Activated T-cell treated with anti-CD3 and anti-CD28 coated beads, Interleukin-2, amount 50 U/mL, for 72 hours (primary cell): ENCODE data around the gene ZNF581. TPM values are rescaled to one million over a fixed set of nuclear protein-coding genes. Genes with fewer than 3 reads are reported as not detected.

Source experiments
- ATAC-seq, 2 donors: fragments of 150-1000 bp; cut with Tn5 transposase; replicated peaks in 1 of 2; 2 replicates each; pipeline ENCODE4 v1.10.0; 2021; ENCODE audit warnings: moderate library complexity in 2 of 2, mild to moderate bottlenecking in 1 of 2
- DNase-seq, 2 donors: peaks; one replicate each; pipeline ENCODE4 v3.0.0; 2021 to 2022; ENCODE audit warnings: mixed read lengths in 1 of 2
- H3K27ac Mint-ChIP-seq: one replicate; pipeline ENCODE4 v1.8.0; 2022; ENCODE audit warnings: mild to moderate bottlenecking, moderate library complexity, mixed read lengths
- H3K27me3 Mint-ChIP-seq: one replicate; pipeline ENCODE4 v1.8.0; 2022; ENCODE audit warnings: low read depth, mixed read lengths
- H3K36me3 Mint-ChIP-seq, 2 donors: one replicate each; pipeline ENCODE4 v1.8.0; 2022; ENCODE audit warnings: mixed read lengths in 2 of 2, mild to moderate bottlenecking in 1 of 2; ENCODE audit not compliant: insufficient read depth in 2 of 2
- H3K4me1 Mint-ChIP-seq: one replicate; pipeline ENCODE4 v1.8.0; 2022; ENCODE audit warnings: low read depth, mixed read lengths
- H3K4me3 Mint-ChIP-seq, 2 donors: one replicate each; pipeline ENCODE4 v1.8.0; 2022; ENCODE audit warnings: mild to moderate bottlenecking in 2 of 2, mixed read lengths in 2 of 2, moderate library complexity in 2 of 2
- H3K9me3 Mint-ChIP-seq, 2 donors: one replicate each; pipeline ENCODE4 v1.8.0; 2022; ENCODE audit warnings: mixed read lengths in 2 of 2
- total RNA-seq, 2 donors: library from RNA; stranded (reverse); gene quantifications; one replicate each; pipeline ENCODE4 v1.2.3, GENCODE V29; 2022

The ZNF581 gene
- total RNA-seq, 2 donors from 2014 or later, result 43.1 to 50.7 TPM

GRCh38 chr19:55671054-55671378, 27.6 kb downstream of the ZNF581 start:
- Mint-ChIP-seq H3K4me3 (no peak overlapping the region), H3K36me3 (peaks cover 4 to 21% of the 10 kb centered on the region in 2 donors), H3K27ac (no peak overlapping the region), H3K27me3 (no peaks in the 10 kb centered on the region), H3K9me3 (no peaks in the 10 kb centered on the region), H3K4me1 (peaks cover 18% of the 10 kb centered on the region)
- ATAC-seq (no peak), DNase-seq (no peak)

- no peaks in the 10 kb centered on the region for H3K9me3 Mint-ChIP-seq
- peaks cover 5 to 21% of the 10 kb centered on the region in 2 donors for H3K36me3 Mint-ChIP-seq
- peaks cover 30% of the 10 kb centered on the region for H3K4me1 Mint-ChIP-seq
- H3K4me3 Mint-ChIP-seq, result no peak overlapping the region
- DNase-seq (no peak), ATAC-seq (no peak)
- peak overlapping the region; percentile 27 for H3K27ac Mint-ChIP-seq
- no peaks in the 10 kb centered on the region for H3K27me3 Mint-ChIP-seq
Observed at GRCh38 chr19:55672418-55672817, 29.0 kb downstream of the ZNF581 start.

DNA sequence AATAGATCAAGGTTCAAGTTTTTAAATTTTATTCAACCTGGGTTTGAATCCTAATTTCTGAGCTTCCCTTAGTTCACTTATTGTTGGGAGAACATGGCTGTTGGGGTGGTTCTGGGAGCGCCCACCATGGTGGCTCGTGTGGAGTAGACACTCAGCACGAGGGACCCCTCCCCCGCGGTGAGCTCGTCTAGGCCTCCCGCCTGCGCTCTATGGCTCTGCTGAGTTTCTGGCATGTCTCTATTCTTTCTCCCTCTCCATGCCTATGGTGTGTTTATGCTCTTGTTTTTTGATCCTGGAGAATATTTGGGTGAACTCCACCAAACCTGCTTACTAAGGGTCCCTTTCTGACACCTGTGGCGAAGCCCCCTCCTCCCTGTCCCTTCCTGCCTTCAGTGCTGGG, 30.0 kb downstream of the ZNF581 start:
- H3K36me3 Mint-ChIP-seq, result peaks cover 8 to 17% of the 10 kb centered on the region in 2 donors
- H3K27ac Mint-ChIP-seq, result peak overlapping the region; percentile 82
- no peak for ATAC-seq
- DNase-seq, result no peak
- no peaks in the 10 kb centered on the region for H3K27me3 Mint-ChIP-seq
- peak overlapping the region in 1 of 2 donors; percentile 14 for H3K4me3 Mint-ChIP-seq
- H3K9me3 Mint-ChIP-seq, result no peaks in the 10 kb centered on the region
- H3K4me1 Mint-ChIP-seq, result peaks cover 40% of the 10 kb centered on the region

DNA sequence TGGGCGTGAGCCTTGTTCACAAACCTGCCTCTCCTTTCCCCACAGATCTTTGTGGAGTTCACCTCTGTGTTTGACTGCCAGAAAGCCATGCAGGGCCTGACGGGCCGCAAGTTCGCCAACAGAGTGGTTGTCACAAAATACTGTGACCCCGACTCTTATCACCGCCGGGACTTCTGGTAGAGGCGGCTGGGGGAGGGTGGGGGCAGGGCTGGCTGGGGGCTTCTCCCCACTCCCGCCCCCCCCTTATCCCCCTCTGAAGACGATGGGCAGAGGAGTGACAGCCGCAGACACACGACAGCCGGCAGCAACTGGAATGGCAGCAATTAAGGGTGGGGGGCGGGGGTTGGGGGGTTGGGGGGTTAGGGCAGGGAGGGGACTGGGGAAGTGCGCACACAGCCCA, 30.4 kb downstream of the ZNF581 start:
- peak overlapping the region in 1 of 2 donors; percentile 14 for H3K4me3 Mint-ChIP-seq
- no peaks in the 10 kb centered on the region for H3K9me3 Mint-ChIP-seq
- peak overlapping the region; percentile 82 for H3K27ac Mint-ChIP-seq
- peaks cover 8 to 19% of the 10 kb centered on the region in 2 donors for H3K36me3 Mint-ChIP-seq
- no peaks in the 10 kb centered on the region for H3K27me3 Mint-ChIP-seq
- no peak for ATAC-seq
- no peak for DNase-seq
- H3K4me1 Mint-ChIP-seq, result peaks cover 44% of the 10 kb centered on the region

DNA sequence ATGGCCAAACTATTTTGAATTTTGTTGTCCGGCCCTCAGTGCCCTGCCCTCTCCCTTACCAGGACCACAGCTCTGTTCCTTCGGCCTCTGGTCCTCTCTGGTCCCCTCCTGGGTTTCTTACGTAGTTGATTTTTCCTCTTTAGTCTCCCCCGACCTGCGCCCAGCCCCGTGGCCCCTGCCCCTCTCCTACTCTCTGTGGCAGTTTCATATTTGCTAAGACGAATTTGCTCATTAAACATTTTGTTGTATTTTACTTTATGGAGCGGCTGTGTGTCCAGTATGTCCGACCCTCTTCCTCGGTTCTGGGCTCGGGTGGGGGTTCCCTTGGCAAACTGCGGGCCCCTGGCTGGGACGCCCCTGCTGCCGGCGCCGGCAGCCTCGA, 31.0 kb downstream of the ZNF581 start:
- Mint-ChIP-seq H3K4me1 (peaks cover 50% of the 10 kb centered on the region), H3K36me3 (peaks cover 8 to 21% of the 10 kb centered on the region in 2 donors), H3K27me3 (no peaks in the 10 kb centered on the region)

DNA sequence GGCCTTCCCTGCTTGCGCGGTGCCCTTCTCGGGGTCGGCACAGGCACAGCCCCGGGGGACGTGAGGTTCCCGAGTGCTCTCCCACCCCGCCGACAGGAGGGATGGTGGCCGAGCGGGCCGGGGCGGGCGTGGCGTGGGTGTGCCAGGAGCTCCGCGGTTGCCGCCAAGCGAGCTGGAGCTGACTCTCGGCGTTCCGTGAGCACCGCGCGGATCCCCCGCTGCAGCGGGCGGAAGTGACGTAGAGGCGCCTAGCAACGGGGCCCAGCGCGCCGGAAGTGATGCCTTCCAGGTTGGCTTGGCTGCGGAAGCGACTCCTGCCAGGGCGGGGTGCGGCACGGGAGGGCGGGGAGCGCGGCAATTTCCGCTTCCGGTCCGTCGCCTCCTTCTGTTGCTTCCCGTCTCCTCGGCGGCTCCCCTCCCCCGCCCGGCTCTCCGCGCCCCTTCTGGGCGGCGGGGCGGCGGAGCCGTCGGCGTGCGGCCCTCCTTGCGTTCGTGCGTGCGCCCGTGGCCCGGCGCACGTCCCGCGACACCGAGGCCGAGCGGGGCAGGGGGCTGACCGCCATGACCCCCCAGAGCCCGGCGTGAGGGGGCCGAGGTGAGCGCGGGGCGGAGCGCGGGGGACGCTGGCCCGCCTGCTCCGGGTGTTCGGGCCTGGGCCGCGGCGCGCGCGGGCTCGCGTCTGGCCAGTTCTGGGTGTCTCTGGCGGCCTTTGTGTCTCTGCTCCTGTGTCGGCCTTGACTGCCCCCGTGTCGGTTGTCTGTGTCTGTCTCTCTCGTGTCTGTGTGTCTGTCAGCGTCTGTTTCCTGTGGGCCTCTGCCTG, 31.6 kb downstream of the ZNF581 start, which contains the start of gene EPN1:
Gene EPN1 (plus strand): TSS at position 386 of the 820 bp plus-strand sequence. CDS start 3,402 bp downstream, outside the sequence.
- peak within 1 kb of the TSS; percentile 93 to 94 for H3K4me3 Mint-ChIP-seq
- peak; percentile 98 for DNase-seq
- no peaks in the 10 kb centered on the region for H3K9me3 Mint-ChIP-seq
- ATAC-seq, result peak; percentile 93 to 96
- peaks cover 56% of the 10 kb centered on the region for H3K4me1 Mint-ChIP-seq
- peaks cover 8 to 25% of the 10 kb centered on the region in 2 donors for H3K36me3 Mint-ChIP-seq
- H3K27me3 Mint-ChIP-seq, result no peaks in the 10 kb centered on the region
- H3K27ac Mint-ChIP-seq, result peak within 1 kb of the TSS; percentile 96

More for the DNA sequence above, 31.0 kb downstream of the ZNF581 start:
- H3K9me3 Mint-ChIP-seq, result no peaks in the 10 kb centered on the region
- peak overlapping the region; percentile 65 to 93 for H3K4me3 Mint-ChIP-seq
- ATAC-seq, result no peak
- DNase-seq, result no peak
- peak overlapping the region; percentile 39 for H3K27ac Mint-ChIP-seq

- DNase-seq (no peak), ATAC-seq (no peak)
- Mint-ChIP-seq H3K27me3 (no peaks in the 10 kb centered on the region), H3K36me3 (peaks cover 8 to 25% of the 10 kb centered on the region in 2 donors), H3K4me3 (peak overlapping the region; percentile 93 to 94), H3K4me1 (peaks cover 57% of the 10 kb centered on the region), H3K27ac (peak overlapping the region; percentile 96), H3K9me3 (no peaks in the 10 kb centered on the region)
Observed at GRCh38 chr19:55675661-55676354, 32.4 kb downstream of the ZNF581 start.

DNA sequence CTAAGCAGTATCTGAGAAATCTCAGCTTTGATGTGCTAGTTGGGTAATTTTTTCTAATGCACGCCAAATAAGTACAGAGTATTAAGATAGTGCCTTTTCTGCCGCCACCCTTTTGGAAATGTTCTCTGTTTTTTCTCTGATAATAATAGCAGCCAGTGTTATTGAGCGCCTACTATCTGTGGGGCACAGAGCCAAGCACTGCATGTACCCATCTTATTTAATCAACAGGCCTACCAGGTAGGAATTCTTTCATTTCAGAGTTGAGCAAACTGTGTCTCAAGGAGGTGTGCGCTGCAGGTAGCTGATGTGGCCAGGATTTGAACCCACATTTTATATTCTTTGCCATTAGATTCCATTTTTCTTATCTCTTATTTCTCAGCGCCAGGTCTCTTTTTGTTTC, 32.9 kb downstream of the ZNF581 start:
- H3K4me1 Mint-ChIP-seq, result peaks cover 56% of the 10 kb centered on the region

DNA sequence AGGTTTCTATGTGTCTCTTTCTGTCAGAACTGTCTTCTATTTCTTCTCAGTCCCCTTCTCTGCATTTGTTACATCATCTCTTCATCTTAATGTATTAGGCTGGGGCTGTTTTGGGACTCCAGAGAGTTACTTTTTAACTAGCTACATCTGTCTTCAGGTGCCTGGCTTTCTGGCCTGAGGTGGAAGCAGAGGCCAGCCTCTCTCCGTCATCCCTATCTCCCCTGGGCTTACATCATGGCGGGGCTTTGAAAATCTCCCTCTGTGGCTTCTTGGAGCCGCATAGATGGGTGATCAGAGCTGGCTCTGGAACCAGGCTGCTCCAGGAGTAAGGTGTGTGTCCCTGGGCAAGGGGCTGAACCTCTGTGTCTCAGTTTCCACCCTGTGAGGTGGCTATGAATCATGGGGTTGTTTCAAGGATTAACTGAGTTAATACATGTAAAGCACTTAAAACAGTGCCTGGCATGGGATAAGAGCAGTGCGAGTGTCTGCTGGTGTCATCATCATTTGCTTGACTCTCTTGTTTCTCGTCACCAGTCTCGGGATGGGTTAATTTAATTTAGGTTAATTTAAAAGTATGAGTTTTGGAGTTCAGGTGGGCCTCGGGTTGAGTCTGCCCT, 33.5 kb downstream of the ZNF581 start:
- peaks cover 8 to 25% of the 10 kb centered on the region in 2 donors for H3K36me3 Mint-ChIP-seq
- H3K9me3 Mint-ChIP-seq, result no peaks in the 10 kb centered on the region
- peak overlapping the region; percentile 38 for H3K27ac Mint-ChIP-seq
- no peak for ATAC-seq
- H3K27me3 Mint-ChIP-seq, result no peaks in the 10 kb centered on the region
- peak overlapping the region; percentile 93 to 94 for H3K4me3 Mint-ChIP-seq
- peaks cover 56% of the 10 kb centered on the region for H3K4me1 Mint-ChIP-seq
- no peak for DNase-seq

More for the DNA sequence above, 32.9 kb downstream of the ZNF581 start:
- DNase-seq (no peak), ATAC-seq (no peak)
- Mint-ChIP-seq H3K4me3 (peak overlapping the region; percentile 93 to 94), H3K36me3 (peaks cover 8 to 26% of the 10 kb centered on the region in 2 donors), H3K9me3 (no peaks in the 10 kb centered on the region), H3K27me3 (no peaks in the 10 kb centered on the region), H3K27ac (peak overlapping the region; percentile 38)

DNA sequence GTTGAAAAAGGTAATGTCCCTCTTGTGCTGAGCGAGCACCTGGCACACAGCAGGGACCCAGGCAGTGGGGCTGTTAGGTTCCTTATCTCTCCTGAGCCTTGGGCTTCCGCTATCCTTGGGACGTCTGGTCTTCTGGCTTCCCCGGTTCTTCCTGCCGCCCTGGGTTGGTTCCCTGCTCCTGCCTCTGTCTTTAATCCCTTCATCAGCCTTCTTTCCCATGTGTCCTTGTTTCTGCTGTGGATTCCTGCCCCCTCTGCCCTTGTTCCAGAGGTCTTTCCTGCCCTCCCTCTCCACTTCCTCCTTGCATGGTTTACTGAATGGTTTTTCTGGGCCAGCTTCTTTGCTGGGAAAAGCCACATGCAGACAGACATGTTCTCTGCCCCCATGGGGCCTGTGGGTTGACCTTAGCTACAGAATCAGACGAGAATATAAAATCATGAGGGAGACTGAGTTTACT, 34.2 kb downstream of the ZNF581 start:
- Mint-ChIP-seq H3K9me3 (no peaks in the 10 kb centered on the region), H3K36me3 (peaks cover 8 to 19% of the 10 kb centered on the region in 2 donors), H3K4me1 (peaks cover 56% of the 10 kb centered on the region), H3K27ac (peak overlapping the region; percentile 45), H3K27me3 (no peaks in the 10 kb centered on the region), H3K4me3 (peak overlapping the region; percentile 93 to 94)
- DNase-seq (no peak), ATAC-seq (no peak)

DNA sequence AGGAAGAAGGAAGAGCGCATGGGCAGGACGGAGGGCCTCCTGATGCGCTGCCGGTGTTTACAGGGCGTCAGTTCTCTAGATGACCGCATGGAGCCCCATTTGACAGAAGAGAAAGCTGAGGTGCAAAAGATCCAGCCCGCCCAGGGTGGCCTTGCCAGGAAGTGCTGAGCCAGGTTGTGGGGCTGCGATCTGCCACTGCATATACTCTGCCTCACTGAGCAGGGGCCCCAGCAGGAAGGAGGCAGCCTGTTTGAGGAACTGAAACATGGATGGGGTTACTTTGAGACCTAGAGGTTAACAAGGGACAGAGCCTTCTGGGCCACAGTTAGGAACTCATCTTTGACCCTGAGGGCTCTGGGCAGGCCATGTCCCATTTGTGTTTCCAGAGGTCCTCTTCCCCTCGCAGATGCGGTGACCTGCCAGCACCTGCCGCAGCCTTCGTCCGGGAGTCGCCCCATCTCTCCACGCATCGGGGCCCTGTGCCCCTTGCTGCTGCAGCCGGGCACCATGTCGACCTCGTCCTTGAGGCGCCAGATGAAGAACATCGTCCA, 34.7 kb downstream of the ZNF581 start:
- Mint-ChIP-seq H3K4me3 (no peak overlapping the region), H3K36me3 (peaks cover 8 to 19% of the 10 kb centered on the region in 2 donors)

DNA sequence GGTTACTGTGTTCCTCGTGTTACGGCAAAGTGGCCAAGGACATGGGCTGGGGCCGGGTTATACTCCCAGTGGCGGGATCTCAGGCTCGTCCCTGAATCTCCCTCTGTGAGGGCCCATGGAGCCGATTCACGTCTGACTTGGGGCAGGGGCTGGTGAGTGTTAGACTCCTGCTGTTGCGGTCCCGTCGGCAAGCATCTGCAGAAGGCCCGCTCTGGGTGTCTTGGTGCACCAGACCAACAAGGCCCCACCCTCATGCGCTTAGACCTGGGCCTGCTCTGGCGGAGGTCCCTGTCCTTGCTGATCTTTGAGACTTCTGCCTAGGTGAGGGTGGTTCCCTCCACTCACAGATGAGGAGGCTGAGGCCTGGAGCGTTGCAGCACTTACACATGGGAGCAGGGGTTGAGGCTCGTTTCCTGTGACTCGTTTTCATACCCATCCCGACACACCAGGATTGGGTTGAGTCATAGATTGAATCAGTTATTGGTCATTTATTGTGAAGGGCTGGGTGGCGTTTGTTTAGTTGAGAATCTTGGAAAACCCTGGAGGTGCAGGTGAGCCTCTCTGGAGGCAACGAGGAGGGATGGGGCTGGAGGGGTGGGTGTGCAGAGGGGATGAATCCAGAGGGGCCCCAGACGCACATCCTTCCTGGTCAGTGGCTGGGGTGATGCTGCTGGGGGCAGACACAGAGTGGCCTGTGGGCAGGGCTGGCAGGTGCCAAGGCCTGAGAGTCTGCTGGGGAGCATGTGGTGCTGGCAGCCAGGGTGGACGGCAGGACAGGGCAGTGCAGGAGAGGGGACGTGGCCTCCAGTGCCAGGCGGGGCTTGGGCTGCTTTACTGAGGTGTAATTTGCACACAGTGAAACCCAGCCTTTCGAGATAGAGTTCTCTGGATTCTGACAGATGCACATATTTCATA, 36.2 kb downstream of the ZNF581 start:
- ATAC-seq, result no peak
- Mint-ChIP-seq H3K27me3 (no peaks in the 10 kb centered on the region), H3K4me1 (peaks cover 44% of the 10 kb centered on the region), H3K4me3 (peak overlapping the region; percentile 33 to 49), H3K9me3 (no peaks in the 10 kb centered on the region), H3K27ac (peak overlapping the region; percentile 23), H3K36me3 (peaks cover 8 to 20% of the 10 kb centered on the region in 2 donors)
- no peak for DNase-seq

More for the DNA sequence above, 34.7 kb downstream of the ZNF581 start:
- Mint-ChIP-seq H3K27me3 (no peaks in the 10 kb centered on the region), H3K9me3 (no peaks in the 10 kb centered on the region), H3K27ac (peak overlapping the region; percentile 45), H3K4me1 (peaks cover 55% of the 10 kb centered on the region)
- ATAC-seq (no peak), DNase-seq (no peak)
